Activated gamma-delta T cell treated with anti-CD3 and anti-CD28 coated beads, Interleukin-2, amount 50 U/mL, for 16 hours (primary cell): ENCODE data around the gene BRCA2.

Experiments used
- DNase-seq: peaks from one replicate; pipeline ENCODE4 v3.0.0-alpha.2; 2020; ENCODE audit warnings: low read depth

BRCA2 gene, protein sequence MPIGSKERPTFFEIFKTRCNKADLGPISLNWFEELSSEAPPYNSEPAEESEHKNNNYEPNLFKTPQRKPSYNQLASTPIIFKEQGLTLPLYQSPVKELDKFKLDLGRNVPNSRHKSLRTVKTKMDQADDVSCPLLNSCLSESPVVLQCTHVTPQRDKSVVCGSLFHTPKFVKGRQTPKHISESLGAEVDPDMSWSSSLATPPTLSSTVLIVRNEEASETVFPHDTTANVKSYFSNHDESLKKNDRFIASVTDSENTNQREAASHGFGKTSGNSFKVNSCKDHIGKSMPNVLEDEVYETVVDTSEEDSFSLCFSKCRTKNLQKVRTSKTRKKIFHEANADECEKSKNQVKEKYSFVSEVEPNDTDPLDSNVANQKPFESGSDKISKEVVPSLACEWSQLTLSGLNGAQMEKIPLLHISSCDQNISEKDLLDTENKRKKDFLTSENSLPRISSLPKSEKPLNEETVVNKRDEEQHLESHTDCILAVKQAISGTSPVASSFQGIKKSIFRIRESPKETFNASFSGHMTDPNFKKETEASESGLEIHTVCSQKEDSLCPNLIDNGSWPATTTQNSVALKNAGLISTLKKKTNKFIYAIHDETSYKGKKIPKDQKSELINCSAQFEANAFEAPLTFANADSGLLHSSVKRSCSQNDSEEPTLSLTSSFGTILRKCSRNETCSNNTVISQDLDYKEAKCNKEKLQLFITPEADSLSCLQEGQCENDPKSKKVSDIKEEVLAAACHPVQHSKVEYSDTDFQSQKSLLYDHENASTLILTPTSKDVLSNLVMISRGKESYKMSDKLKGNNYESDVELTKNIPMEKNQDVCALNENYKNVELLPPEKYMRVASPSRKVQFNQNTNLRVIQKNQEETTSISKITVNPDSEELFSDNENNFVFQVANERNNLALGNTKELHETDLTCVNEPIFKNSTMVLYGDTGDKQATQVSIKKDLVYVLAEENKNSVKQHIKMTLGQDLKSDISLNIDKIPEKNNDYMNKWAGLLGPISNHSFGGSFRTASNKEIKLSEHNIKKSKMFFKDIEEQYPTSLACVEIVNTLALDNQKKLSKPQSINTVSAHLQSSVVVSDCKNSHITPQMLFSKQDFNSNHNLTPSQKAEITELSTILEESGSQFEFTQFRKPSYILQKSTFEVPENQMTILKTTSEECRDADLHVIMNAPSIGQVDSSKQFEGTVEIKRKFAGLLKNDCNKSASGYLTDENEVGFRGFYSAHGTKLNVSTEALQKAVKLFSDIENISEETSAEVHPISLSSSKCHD (N-terminal part only)

GRCh38 chr13:32315238-32316027 is at the start of gene BRCA2, which contains the start of gene ZAR1L:
TSS of gene BRCA2 (plus strand) at chr13:32315508. CDS start at chr13:32316461, 953 bp downstream.
TSS of gene ZAR1L (minus strand) at chr13:32315363. CDS start at chr13:32311925, 3,438 bp downstream.
- peak; percentile 81 for DNase-seq

GRCh38 chr13:32265726-32266125 is 49.6 kb upstream of the BRCA2 start:
- DNase-seq: no peak

DNA sequence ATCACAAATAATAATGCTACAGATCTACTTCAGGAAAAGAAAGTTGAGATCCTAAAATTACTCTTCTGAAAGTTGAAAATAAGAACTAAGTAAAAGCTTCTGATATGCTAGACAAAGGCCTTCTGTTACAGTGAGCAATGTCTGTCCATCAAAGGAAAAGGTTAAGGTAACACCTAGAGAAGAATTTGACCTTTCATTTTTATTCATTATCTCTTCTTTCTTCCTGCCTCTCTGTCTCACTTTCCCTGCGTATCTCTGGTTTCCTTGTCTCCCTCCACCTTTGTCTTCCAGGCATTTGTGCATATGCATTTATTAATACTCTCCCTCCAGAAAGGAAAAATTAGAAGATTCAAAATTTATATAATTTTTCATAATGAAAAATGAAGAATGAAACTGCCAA is 49.2 kb upstream of the BRCA2 start:
- DNase-seq: no peak

GRCh38 chr13:32267836-32268439 is 47.4 kb upstream of the BRCA2 start:
- DNase-seq: peak; percentile 14

DNA sequence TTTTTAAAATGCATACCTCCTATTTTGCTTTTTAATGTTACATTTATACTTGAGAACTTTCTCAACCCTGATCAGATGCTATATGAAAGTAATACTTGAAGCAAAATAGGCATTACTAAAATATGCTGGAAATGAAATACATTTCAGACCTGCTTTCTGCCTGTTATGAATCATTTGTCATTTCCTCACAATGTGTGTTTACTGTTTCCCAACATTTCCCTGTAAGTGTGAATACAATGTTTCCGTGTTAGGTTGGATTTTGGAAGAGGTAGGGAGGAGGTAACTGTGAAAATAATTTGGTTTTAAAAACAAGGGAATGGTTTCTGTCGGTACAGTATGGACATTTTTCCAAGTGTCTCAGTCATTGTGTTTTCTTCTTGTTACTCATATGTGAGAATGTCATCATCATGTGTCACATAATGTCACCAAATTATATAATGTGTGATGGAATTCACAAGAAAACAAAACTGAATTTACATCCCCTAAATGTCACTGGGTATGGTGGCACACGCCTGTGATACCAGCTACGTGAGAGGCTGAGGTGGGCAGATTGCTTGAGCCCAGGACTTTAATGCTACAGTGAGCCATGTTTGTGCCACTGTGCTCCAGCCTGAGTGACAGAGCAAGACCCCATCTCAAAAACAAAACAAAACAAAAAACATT is 43.2 kb upstream of the BRCA2 start:
- DNase-seq: no peak

GRCh38 chr13:32277839-32278238 is 37.5 kb upstream of the BRCA2 start:
- DNase-seq: no peak

DNA sequence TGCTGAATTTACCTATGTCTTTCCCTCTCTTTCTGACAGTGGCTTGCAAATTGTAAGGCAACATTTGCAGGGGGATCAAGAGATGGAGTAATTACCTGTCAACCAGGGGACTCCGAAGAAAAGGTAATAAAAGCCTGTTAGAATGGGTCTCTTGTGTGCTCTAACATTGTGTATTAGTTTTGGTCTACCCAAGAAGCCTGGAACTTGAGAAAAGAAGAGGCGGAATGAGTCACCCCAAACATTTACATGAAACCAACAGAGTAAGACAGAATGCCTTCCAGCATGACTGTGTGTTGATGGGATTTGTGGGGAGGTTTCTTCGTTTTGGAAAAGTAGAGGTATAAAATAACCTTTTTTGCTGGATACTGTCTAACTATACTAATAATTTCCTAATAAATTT is 36.9 kb upstream of the BRCA2 start:
- no peak for DNase-seq

GRCh38 chr13:32281096-32281495 is 34.2 kb upstream of the BRCA2 start:
- DNase-seq: no peak

GRCh38 chr13:32282096-32282711 is 33.1 kb upstream of the BRCA2 start:
- no peak for DNase-seq

DNA sequence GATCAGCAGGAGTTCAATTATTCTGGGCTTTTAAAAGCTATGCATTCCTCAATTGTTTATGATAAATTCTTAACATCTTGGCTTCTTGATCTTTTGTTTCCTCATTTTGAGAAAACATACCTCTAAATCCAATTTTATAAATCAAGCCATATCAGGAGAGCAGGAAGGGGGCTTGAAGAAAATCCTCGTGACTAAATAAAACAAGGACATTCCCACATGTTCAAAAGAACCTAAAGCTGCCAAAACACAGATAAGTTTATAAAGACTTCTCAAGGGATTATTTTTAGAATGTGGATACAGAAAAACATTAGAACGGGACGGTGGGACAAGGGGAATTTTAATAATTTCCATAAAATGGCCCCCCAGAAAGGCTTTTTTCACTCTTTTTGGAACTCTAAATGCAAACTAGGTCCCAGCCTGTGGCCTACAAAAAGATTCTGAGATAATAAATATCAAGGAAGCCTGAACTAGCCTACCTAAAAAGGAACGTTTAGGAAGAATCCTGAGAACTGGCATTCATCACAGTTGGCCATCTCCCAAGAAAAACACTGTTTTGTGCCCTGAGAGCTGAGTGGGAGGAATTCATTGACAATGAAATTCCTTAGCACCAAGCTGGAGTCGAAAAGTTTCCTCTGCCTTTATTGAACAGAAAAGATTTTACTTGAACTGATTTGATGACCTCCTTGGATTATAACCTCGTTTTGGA is 30.2 kb upstream of the BRCA2 start:
- DNase-seq: no peak

DNA sequence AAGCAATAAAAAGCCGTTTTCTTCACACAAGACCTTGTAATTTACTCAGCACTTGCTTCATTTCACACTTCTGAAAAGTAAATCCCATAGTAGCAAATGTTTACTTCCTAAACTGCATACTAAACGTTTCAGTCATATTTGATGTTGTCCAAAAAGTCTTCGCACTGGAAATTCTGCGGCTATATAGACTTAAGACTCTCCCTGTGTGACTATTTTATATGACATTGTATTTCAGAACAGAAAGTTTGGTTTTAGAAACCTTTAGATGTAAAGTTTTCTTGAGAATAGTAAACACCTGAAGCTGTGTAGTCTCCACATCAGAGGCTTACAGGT is 29.7 kb upstream of the BRCA2 start:
- no peak for DNase-seq

DNA sequence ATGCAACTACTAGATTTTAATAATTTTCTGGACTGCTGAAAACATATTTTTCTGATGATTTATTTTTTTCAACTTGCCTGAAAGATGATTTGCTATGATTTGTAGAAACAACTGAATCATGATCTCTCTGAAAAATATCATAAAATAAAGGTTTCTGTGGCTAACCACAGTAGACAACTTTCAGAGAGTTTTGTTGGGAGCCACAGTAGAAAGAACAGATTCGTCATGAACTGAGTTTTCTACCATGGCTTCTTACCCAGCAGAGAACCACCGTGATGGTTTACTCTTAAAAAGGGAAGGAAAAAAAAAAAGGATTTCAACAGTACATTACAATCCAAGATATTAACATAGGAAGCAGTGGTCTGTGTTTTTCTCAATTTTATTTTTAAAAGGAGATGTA is 18.1 kb upstream of the BRCA2 start:
- DNase-seq: no peak

DNA sequence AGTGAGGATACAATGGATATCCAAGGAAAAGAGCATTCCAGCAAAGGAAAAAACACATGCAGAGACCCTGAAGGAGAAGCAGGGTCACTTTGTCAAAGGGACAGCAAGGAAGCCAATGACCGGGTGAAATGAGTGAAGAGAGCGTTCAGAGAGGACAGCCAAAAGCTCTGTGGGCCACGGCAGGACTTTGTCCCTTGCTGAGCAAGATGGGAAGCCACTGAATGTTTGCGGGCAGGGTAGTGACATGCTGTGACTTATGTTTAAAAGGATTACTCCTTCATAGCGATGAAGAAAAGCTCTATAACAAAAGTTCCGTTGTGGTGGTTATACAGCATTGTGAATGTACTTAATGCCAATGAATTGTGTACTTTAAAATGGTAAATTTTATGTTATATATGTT is 16.6 kb upstream of the BRCA2 start:
- no peak for DNase-seq

DNA sequence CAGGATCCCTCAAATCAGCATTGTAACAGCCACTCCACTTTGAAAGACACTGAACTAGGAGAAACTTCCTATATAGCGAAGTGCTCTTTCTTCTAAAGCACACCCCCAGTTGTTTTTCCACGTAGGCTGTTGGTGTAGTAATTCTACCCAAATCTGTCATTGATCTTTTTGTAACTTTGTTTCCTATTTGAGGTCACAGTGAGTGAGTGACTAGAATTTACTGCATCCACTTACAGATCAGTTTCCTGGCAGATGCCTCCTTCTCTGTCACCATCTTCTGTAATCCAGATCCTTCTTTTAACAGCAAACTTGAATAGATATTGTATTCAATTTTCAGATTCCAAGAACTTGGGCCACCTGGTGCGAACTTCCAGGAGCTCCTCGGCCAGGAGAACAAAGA is 15.4 kb upstream of the BRCA2 start:
- DNase-seq: no peak

GRCh38 chr13:32300406-32300805 is 14.9 kb upstream of the BRCA2 start:
- no peak for DNase-seq

- no peak for DNase-seq
These were observed 14.4 kb upstream of the BRCA2 start for GRCh38 chr13:32300920-32301319.

DNA sequence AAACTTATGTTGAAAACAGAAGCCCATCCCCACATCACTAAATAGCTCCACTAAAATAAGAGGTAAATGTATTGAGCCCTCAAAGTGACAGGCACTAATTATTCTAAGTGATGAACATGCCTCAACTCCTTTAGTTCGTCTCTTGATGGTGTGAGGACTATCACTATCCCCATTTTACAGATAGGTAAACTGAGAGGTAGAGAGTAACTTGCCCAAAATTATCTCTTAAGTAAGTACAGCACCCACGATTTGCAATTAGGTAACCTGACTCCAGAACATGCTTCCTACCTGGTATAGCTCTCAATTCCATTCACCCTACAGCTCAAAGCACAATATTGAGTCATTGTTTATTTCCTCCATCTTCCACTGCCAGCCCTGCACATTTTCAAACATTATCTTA is 12.8 kb upstream of the BRCA2 start:
- no peak for DNase-seq

GRCh38 chr13:32305646-32306045 is 9.7 kb upstream of the BRCA2 start:
- no peak for DNase-seq

DNA sequence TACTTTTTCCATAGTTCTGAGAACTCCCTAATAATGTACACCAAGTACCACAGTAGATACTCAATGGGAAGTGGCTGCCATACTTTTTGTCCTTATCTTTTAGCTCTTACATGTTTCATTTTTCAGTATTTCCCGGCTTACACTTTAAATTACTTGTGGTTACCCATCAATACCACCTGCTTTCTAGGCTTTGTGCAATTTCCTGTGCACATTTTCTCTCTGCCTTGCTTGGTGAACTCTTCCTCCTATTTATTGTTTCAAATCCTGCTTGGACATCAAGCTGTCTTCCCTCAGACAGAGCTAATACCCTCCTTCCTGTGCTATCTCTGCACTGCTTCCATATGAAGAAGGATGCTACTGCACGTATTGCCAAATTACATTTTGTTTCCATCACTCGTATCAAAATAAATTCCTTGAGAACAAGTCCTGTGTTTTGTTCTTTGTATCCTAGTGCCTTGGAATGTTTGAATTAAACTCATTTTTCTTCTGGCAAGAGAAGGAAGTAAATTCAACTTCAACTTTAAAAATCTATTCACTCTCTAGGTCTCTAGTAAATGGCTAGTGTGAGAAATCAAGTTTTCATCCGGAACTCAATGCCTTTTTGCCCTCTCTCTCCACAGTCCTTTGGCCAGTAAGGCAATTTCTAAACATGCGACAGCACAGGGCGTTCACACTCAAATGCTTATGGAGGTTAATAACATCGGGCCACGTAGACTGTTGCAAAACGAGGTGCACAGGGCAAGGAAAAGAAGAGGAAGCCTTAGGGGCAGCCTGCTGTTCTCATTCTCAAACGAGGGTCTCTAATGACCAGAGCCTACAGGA is 5.8 kb upstream of the BRCA2 start:
- DNase-seq: no peak
